ENCODE measurements around the gene GPR25.

GPR25 gene

GRCh38 chr1:200872446-200873115 is at the start of gene GPR25:
Gene GPR25 (plus strand): TSS chr1:200872981. CDS start chr1:200873038, 57 bp downstream.
- no peak for DNase-seq

GRCh38 chr1:200831091-200831490 is 41.7 kb upstream of the GPR25 start:
- DNase-seq = no peak

GRCh38 chr1:200834383-200834782 is 38.4 kb upstream of the GPR25 start:
- DNase-seq = no peak

GRCh38 chr1:200836213-200836612 is 36.6 kb upstream of the GPR25 start:
- DNase-seq = no peak

GRCh38 chr1:200837931-200838571 is 34.7 kb upstream of the GPR25 start:
- DNase-seq = no peak

GRCh38 chr1:200838676-200839445 is 33.9 kb upstream of the GPR25 start:
- no peak for DNase-seq

- DNase-seq = no peak
These were observed 27.4 kb upstream of the GPR25 start for GRCh38 chr1:200845360-200845759.

GRCh38 chr1:200846398-200846797 is 26.4 kb upstream of the GPR25 start:
- no peak for DNase-seq

GRCh38 chr1:200849430-200849829 is 23.4 kb upstream of the GPR25 start:
- no peak for DNase-seq

- no peak for DNase-seq
These were observed 22.2 kb upstream of the GPR25 start for GRCh38 chr1:200850554-200850953.

- DNase-seq = no peak
These were observed 15.9 kb upstream of the GPR25 start for GRCh38 chr1:200856716-200857357.

GRCh38 chr1:200857804-200858203 is 15.0 kb upstream of the GPR25 start:
- no peak for DNase-seq

GRCh38 chr1:200861937-200862647 is 10.7 kb upstream of the GPR25 start:
- no peak for DNase-seq

GRCh38 chr1:200862713-200863415 is 9.9 kb upstream of the GPR25 start:
- DNase-seq = no peak

GRCh38 chr1:200866116-200866515 is 6.7 kb upstream of the GPR25 start:
- DNase-seq = no peak

GRCh38 chr1:200866521-200866920 is 6.3 kb upstream of the GPR25 start:
- DNase-seq = no peak

- no peak for DNase-seq
These were observed 5.6 kb upstream of the GPR25 start for GRCh38 chr1:200867018-200867811.

- DNase-seq = no peak
These were observed 3.4 kb upstream of the GPR25 start for GRCh38 chr1:200869376-200869752.

- no peak for DNase-seq
These were observed 2.9 kb upstream of the GPR25 start for GRCh38 chr1:200869753-200870391.

- no peak for DNase-seq
These were observed 412 bp downstream of the GPR25 start for GRCh38 chr1:200873116-200873670.

Measured in hippocampal formation (tissue), 2 donors.